GM21737 (cell line): ENCODE measurements around the gene EEF1AKMT3.

Experiments
- ATAC-seq: cut with Tn5 transposase; IDR thresholded peaks from one replicate; pipeline ENCODE4 v1.9.1; 2021; ENCODE audit warnings: mild to moderate bottlenecking, moderate library complexity; ENCODE audit not compliant: unreplicated experiment

The EEF1AKMT3 gene

DNA sequence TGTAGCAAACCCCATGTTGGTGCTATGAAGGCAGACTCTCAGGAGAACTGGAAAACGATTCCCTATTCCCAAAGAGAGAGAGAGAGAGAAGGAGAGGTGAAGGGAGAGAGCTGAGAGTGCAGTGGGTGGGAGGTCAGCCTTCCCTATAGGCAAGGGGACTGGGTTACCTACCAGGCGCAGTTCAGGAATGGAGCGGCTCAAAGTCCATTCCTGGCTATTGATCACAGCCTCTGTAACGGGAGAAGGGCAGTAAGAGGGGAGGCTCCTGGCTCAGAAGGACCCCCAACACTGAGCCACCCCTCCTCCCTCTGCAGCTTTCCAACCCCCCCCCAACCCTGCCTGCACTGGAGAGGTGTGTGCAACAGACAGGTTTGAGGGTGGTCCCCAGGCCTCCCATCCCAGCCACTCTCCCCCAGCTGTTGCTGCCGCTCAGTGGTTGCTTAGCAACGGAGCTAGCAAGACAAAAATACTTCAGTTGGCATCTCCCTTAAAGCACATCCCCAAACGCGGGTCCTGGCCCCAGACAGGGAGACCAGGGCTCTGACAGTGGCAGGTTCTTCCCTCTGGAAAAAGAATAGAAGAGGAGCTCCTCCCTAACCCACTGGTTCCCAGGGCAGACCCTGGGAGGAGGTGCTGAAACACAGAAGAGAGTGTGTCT lies 37.1 kb upstream of the EEF1AKMT3 start:
- no peak for ATAC-seq

DNA sequence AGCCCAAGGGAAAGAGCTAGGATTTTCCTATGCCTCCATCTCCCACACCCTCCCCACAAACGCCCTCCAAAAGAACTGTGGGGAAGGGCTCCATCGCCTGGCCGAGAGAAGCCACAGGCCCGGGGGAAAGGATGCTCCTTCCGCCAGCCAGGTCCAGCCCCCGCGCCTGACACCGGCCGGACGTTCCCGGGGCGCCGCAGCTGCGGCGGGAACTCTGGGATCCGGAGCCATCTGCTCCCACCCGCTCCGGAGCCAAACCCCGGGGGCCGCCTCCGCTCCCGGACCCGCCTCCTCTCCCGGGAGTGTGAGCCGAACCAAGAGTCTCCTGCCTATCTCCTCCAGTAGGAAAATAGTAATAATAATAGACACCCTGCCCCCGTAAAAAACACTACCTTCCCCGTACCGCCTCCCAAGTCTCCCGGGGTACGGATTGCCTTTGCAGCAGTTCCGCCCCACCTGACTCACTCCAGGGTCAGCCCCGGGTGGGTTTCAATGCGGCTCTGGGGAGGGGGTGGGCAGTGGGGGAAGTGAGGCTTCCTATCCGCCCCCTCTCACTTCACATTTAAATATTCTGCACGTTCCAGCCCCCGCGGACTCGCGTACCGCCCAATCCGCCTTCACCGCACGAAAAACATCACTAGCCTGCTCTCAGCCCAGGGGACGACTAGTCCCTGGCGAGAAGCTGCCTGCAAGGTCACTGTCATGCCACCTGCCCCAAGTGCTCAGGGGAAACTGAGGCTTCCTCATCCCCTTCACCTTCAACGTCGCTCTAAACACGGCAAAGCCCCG lies 36.3 kb upstream of the EEF1AKMT3 start:
- no peak for ATAC-seq

DNA sequence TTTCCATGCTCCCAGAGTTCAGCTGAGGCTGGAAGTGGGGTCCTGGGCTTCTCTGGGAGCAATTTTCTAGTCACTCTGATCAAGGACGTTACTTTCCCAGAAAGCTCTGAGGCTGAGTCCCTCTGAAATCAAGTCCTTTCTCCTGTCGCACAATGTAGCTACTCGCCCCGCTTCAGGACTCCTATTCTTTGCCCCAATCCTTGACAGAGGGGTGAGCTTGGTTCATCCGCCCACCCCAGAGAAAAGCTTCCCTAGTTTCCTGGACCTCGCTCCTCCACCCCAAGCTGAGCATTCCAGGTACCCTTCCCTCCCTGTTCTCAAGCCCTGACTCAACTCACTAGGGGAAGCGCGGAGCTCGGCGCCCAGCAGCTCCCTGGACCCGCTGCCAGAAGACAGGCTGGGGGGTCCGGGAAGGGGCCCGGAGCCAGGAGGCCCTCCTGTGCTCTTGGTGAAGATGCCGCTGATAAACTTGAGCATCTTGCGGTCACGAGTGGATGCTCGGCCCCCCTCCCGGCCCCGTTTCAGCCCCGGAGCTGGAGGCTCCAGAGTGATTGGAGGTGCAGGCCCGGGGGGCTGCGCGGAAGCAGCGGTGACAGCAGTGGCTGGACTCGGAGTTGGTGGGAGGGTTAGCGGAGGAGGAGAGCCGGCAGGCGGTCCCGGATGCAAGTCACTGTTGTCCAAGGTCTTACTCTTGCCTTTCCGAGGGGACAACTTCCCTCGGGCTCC lies 35.5 kb upstream of the EEF1AKMT3 start:
- ATAC-seq, result no peak

DNA sequence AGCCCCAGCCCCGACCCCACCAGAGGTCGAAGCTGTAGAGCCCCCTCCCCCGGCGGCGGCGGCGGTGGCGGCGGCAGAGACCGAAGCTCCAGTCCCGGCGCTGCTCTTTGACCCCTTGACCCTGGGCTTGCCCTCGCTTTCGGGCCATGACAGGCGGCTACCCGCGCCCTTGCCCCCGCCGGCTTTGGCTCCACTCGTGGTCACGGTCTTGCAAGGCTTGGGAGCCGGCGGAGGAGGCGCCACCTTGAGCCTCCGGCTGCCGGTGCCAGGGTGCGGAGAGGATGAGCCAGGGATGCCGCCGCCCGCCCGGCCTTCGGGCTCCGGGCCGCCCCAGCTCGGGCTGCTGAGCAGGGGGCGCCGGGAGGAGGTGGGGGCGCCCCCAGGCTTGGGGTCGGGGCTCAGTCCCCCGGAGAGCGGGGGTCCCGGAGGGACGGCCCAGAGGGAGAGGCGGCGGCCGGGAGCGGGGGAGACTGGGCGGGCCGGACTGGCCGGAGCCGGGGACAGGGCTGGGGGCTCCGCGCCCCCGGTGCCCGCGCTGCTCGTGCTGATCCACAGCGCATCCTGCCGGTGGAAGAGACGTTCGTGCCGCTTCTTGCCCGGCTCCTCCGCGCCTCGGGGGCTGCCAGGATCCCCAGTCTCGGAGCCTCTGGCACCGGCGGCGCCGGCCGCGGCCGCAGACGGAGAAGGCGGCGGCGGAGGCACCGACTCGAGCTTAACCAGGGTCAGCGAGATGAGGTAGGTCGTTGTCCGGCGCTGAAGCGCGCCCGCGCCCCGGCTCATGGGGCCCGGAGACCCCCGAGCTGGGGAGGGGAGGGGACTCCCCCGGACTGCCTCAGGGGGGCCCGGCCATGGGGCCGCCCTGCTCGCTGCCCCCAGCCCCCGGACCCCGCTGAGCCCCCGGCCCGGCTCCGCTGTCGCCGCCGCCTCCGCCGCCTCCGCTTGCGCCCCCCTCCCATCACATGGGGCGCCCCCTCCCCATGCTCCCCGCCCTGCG lies 34.6 kb upstream of the EEF1AKMT3 start:
- ATAC-seq, result no peak

DNA sequence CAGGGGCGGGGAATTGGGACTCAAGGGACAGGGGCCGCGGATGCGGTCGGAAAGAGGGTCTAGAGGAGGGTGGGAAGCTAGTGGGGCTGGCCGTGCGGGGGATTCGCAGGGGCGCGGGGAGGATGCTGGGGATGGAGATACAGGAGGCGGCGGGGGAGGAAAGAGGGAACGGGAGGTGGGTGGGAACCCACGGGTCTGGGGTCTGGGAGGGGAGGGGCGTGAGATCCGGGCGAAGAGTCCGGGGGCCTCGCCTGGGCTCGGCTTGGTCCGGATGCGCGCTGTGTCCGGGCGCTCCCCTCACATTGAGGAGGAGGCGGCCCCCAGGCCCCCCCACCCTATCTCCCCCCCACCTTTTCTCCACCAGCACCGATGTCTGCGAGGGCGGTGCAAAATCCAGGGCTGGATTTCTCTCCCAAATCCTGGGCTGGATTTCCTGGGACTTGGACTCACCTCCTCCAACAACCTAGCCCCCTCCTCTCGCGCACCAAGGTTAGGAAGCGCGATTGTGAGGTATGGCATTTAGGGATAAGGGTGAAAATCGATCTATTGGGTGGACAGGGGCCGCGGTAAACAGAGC lies 33.7 kb upstream of the EEF1AKMT3 start, which contains the start of gene AGAP2:
Gene AGAP2 (minus strand): TSS at position 82 of the 577 bp plus-strand sequence. CDS start 496 bp downstream, outside the sequence.
- no peak for ATAC-seq

DNA sequence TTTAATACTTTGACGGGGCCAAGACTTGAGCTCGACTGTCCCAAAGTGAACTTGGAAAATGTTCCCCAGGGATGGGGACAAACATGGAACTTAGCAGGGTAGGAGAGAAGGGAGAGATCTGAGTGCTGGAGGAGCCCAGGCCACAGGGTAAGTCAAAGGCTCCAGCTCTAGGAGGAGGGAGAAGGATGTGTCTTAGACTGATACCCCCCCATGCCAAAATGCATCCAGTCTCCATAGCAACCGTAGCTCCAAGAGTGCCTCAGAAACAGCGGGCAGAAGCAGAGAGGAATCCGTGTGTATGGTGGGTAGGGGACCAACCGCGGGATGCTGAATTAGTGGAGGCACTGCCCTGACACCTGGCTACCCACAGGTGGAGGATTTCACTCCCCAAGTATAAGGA lies 33.0 kb upstream of the EEF1AKMT3 start:
- ATAC-seq, result no peak

DNA sequence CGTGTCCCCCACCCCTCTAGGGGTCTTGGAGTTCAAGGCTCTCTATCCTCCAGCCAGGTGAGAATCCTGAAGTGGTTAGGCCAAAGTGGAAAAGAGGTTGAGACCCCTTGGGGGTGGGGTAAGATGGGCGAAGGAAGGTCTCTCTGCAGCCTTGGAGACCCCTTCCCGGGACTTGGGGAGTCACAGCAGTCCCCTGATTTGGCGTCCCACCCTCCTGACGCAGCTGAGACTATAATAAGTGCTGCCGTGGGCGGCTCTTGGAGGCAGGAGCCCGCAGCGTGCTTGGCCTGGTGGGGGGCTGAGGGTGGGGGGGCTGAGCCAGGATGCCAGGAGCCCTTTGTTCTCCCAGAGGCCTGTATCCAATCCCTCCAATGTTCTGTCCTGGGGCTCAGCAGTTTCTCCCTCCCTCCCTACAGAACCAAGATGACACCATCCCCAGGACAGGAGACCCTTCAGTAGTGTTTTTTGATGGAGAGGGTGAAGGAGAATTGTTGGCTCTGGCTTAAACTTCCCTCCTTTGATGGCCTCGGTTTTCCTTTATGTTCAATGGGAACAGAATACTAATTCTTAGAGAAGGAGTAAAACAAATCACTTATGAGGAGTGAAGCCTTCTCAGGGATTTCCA lies 32.4 kb upstream of the EEF1AKMT3 start:
- ATAC-seq, result no peak

DNA sequence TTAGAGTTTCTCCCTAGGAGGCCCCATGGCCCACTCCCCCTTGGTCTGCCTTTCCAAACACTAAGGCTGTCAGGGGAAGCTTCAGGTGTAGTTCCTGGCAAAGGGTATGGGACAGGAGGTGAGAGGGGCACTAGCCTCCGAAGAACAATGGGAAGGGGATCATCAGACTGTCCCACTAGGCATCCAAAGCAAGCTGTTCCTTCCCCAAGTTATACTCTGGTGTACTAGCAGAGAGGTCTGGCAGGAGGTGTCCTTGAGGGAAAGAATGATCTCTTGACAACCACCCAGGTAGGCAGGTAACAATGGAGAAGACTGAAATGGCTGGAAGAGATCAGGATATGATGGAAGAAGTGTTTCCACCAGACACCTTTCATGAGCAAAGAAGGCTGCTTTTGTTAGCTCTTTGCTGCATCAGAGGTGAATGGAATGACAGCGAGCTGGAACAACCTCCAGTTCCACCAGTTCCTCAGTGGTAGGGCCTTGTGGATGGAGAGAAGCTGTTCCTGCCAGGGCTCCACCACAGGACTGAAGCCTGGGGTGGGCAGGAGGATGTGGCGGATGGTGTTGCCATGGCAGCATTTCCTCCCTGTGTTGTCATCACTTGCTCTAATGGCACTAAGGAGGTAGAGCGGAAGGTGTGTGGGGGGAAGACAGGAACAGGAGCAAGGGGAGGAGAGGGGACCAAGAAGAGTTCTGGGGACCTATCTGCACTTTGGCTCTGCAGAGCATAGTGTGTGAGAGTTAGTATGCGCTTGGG lies 31.6 kb upstream of the EEF1AKMT3 start:
- ATAC-seq, result peak; percentile 46

DNA sequence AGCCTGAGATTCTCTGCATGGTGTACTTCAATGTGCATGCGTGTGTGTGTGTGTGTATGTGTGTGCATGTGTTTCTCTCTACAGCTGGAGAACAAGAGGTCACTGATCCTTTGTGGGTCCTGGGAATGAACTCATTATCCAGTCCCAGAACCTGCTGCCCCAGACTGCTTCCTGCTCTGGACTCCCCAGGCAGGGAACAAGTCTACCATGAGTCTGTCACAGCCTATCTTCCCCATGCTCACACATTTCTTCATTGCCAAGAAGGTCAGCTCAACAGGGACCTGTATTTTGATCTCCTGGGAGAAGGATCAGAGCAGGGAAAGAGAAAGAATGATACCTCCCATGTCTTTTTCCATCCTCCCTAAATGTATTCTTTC lies 31.0 kb upstream of the EEF1AKMT3 start:
- no peak for ATAC-seq

DNA sequence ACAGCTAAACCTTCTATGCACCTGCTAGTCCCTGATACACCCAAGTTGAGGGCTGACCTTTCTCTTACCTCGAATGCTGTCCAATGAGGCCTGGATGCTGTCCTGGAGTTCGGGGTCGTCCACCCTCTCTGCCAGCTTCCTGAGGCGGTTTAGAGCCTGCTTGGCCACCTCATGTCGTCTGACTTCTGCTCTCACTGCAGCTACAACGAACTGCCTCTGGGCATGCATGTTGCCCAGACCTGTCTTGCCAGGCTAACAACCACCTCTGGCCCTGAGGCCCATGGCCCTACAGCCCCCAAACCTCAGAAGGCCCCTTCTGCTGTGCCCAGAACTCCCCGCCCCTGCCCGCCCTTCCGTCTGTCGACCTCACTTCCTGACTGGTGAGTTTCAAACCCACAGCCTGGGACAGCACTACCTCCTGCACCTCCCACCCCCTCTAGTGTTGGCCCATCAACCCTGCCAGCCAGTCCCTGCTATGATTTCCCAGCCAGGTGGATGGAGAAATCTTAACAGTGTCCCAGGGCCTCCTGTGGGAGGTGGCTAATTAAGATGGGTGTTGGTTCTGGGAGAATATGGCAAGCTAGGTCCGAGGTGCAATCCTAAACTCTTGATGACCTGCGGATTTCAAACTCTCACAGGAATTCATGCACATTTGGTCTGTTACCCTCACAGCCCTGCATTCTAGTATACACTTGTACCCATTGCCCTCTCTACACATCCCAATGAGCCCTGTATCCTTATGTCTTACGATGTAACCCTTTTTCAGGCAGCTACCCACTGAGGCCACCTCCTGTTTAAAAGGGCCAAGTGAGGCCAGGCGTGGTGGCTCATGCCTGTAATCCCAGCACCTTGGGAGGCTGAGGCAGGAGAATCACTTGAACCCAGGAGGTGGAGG lies 30.3 kb upstream of the EEF1AKMT3 start:
- ATAC-seq, result peak; percentile 58

DNA sequence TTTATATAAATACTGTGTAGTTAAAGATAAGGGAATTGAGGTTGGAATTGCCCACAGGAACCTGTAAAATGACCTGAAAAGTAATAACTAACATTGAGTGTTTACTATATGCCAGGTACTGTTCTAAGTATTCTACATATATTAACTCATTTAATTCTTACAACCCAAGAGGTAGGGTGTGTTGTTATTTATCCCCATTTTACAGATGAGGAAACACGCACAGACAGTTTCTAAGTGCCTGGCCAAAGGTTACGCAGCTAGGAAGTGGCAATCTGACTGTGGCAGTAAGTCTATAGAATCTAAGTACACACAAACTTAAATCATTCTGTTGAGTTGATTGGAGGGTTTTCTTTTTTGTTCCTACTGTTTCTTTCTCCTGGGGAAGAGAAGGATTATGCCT lies 28.6 kb upstream of the EEF1AKMT3 start:
- no peak for ATAC-seq

DNA sequence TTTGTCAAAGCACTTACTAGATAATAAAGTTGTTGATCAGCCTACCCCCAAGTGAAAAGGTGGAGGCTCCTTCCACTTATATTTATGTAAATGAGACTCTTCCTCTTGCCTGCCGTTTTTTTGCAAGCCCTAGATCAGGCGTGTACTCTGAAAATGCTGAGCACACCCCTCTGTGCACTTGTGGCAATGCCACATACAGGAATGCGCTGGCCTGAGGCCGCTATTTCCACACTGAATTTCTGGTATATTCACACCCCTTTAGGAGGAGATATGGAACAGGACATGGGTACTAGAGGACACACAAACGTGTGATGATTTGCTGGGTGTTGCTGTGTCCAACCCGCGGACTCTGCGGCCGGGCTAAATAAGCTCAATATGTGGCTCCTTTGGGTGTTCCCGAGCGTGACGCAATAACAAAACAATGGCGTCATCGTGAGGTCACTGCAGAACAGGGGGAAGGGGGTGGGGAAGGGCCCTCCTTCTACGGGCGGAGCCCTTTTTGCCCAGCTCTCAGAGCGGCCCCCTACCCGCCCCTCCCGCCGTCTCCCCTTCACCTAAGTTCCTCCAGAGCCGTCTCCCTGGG lies 28.1 kb upstream of the EEF1AKMT3 start:
- ATAC-seq, result peak; percentile 37

DNA sequence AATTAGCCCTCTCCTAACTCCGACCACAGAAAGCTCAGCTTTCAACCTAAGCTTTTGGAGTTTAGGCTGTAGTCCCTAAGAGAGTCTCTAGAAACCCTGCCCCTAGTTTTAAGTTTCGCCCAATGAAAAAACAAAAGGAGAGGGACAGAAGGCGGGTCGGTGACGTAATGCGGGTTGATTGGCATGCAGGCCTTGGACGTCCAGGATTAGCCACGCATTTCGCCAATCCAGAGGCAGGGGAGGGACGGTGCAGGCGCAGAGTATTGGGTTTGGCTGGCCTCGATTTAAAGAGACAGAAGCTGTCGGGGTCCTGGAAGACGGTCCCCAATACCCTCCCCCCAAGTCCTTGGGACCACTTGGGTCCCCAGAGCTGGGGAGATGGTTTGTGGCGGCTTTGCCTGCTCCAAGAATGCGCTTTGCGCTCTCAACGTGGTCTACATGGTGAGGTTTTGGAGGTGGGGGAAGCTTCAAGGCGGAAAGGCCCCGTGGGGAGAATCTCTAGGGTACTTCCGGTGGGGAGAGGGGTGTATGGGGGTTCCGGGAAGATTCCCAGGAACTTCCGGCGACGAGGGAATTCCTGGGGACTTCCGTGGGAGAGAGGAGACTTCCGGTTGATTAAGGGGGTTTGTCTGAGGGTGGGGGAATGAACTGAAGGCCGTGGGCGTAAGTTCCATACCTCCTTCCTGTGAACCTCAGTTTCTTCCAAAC lies 27.5 kb upstream of the EEF1AKMT3 start, which contains the start of gene TSPAN31:
Gene TSPAN31 (plus strand): TSS at position 263 of the 708 bp plus-strand sequence. CDS start 116 bp downstream, at position 379.
- peak; percentile 74 for ATAC-seq

DNA sequence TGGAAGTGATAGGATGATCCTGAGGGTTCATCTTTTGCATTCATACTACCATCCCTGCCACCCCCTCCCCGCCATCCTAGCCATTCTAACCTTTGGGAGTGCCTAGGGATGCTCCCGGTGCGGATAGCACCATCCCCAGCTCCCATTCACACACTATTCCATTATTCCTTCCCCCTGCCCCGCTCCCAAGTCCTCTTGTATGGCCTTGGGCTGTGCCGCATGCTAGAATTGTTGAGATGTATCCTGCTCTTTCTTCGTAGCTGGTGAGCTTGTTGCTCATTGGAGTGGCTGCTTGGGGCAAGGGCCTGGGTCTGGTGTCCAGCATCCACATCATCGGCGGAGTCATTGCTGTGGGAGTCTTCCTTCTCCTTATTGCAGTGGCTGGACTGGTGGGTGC lies 26.9 kb upstream of the EEF1AKMT3 start:
- no peak for ATAC-seq

DNA sequence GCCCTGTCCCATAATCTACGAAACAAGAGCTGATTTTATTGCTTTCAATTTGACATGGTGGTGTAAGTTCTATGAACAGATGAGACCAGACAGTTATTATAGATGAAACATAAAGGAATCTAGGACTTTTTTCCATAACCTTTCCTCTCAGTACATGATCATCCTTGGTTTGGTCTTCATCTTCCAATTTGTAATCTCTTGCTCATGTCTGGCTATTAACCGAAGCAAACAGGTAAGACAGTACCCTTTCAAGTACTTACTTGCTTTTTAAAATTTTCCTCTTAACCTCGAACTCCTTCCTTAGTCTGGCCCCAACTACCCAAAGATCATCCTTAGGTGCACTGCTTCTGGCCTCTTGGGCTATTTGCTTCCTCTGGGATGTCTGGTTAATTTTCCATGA lies 26.4 kb upstream of the EEF1AKMT3 start:
- no peak for ATAC-seq

DNA sequence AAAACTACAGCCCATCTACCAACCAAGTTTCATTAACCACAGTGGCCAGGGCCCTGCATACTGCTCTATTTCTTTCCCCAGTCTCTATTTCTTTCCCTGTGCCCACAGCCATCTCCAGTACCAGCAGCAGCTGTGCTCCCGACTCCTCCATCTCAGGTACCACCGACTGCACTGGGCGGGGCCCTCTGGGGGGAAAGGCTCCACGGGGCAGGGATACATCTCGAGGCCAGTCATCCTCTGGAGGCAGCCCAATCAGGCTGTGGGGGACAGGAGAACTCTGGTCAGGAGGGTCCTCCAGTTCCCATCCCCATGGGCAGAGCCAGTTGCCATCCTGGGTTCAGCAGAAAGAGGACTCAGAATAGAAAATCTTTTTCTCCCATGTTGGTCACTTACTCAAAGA lies 23.4 kb upstream of the EEF1AKMT3 start:
- ATAC-seq, result no peak
